OCI-LY7 (cell line): ENCODE measurements around the gene TECTA. TPM values are rescaled to one million over a fixed set of nuclear protein-coding genes. Genes with fewer than 3 reads are reported as not detected.
A peak's percentile ranks its signal among the peaks of the same experiment; 100 is the strongest.

ENCODE experiments used
- BruUV-seq: library from RNA; stranded (reverse); fragments of 400-500 nt; replicated peaks from 2 replicates; lab custom pipeline; 2021; lab: Mats Ljungman, UMichigan
- CTCF ChIA-PET: fragments of 300-600 bp; sonication (Branson Sonifier 250); formaldehyde crosslinking; loops from one replicate; lab custom pipeline; 2022; ENCODE audit warnings: antibody characterized with exemption; ENCODE audit not compliant: unreplicated experiment; lab: Charles Lee
- POLR2A ChIA-PET: fragments of 300-600 bp; sonication (Branson Sonifier 250); formaldehyde crosslinking; loops from one replicate; lab custom pipeline; 2022; ENCODE audit warnings: antibody characterized with exemption; lab: Charles Lee
- DNase-seq: peaks from one replicate; pipeline ENCODE4 v3.0.0-alpha.2; 2015; ENCODE audit warnings: low spot score
- H2AFZ ChIP-seq: fragments of 200-600 bp; sonication (generic), shearing (Covaris generic); 2 replicates; pipeline ENCODE4 v1.6.1; 2014; ENCODE audit warnings: mild to moderate bottlenecking, antibody characterized with exemption, low read length, moderate library complexity
- H3K27ac ChIP-seq: fragments of 200-600 bp; sonication (generic); 2 replicates; pipeline ENCODE4 v1.5.1; 2014; ENCODE audit warnings: mixed run types, low read depth, mild to moderate bottlenecking, moderate library complexity, low read length, inconsistent platforms; ENCODE audit not compliant: poor library complexity, severe bottlenecking
- H3K36me3 ChIP-seq: fragments of 200-600 bp; sonication (generic); 2 replicates; pipeline ENCODE4 v1.6.1; 2014; ENCODE audit warnings: mild to moderate bottlenecking, antibody characterized with exemption, low read length, moderate library complexity, mixed read lengths; ENCODE audit not compliant: insufficient read depth
- H3K4me1 ChIP-seq: fragments of 200-600 bp; sonication (generic); 2 replicates; pipeline ENCODE4 v1.5.1; 2014; ENCODE audit warnings: mild to moderate bottlenecking, low read length; ENCODE audit not compliant: insufficient read depth, poor library complexity, severe bottlenecking
- H3K4me2 ChIP-seq: fragments of 200-600 bp; sonication (generic); 2 replicates; pipeline ENCODE4 v1.6.1; 2014; ENCODE audit warnings: mild to moderate bottlenecking, low read length
- H3K4me3 ChIP-seq: fragments of 200-600 bp; sonication (generic); 2 replicates; pipeline ENCODE4 v1.5.1; 2014; ENCODE audit warnings: mild to moderate bottlenecking, low read depth, low read length; ENCODE audit not compliant: poor library complexity, severe bottlenecking
- H3K79me2 ChIP-seq: fragments of 200-600 bp; sonication (generic); 2 replicates; pipeline ENCODE4 v1.6.1; 2016; ENCODE audit warnings: low read depth, mild to moderate bottlenecking, low read length, moderate library complexity, mixed read lengths; ENCODE audit not compliant: insufficient read depth
- H3K9me2 ChIP-seq: fragments of 200-600 bp; sonication (generic); 2 replicates; pipeline ENCODE4 v1.6.1; 2016; ENCODE audit warnings: mild to moderate bottlenecking, low read length, mixed read lengths; ENCODE audit not compliant: insufficient read depth
- H3K9me3 ChIP-seq: fragments of 200-600 bp; sonication (generic); 2 replicates; pipeline ENCODE4 v1.6.1; 2014; ENCODE audit warnings: mild to moderate bottlenecking, mixed run types, low read length, mixed read lengths
- H4K20me1 ChIP-seq: fragments of 200-600 bp; sonication (generic); 2 replicates; pipeline ENCODE4 v1.6.1; 2014; ENCODE audit warnings: mild to moderate bottlenecking, antibody characterized with exemption, low read length, moderate library complexity, mixed read lengths; ENCODE audit not compliant: insufficient read depth
- EZH2phosphoT487 ChIP-seq: fragments of 200-600 bp; sonication (generic); IDR thresholded peaks from 2 replicates; pipeline ENCODE4 v1.6.1; 2018; ENCODE audit warnings: low read depth, borderline replicate concordance, mild to moderate bottlenecking, mixed run types, antibody characterized with exemption, low read length, moderate library complexity, mixed read lengths
- intact Hi-C: fragments of 100-400 bp; cut with micrococcal nuclease; formaldehyde crosslinking; loops from one replicate; pipeline ENCODE4 v1.10.0; 2022; ENCODE audit not compliant: unreplicated experiment
- total RNA-seq, 2 experiments: library from RNA; depleted of rRNA in 1 of 2; stranded (reverse); fragments of >200 nt in 1 of 2; shearing (Covaris generic) in 1 of 2; gene quantifications; 2 replicates each; pipeline ENCODE4 v1.2.3, GENCODE V29; 2014 to 2022
- TF ChIP-seq, protein P1 (sequence below): fragments of 200-600 bp; sonication (generic); conservative IDR thresholded peaks from 2 replicates; pipeline ENCODE4 v1.5.1; 2014; ENCODE audit warnings: mild to moderate bottlenecking, antibody characterized with exemption, low read length, moderate library complexity, mixed read lengths

TECTA gene
- total RNA-seq, 2 experiments from 2014 or later = 0.32 to 0.48 TPM

DNA sequence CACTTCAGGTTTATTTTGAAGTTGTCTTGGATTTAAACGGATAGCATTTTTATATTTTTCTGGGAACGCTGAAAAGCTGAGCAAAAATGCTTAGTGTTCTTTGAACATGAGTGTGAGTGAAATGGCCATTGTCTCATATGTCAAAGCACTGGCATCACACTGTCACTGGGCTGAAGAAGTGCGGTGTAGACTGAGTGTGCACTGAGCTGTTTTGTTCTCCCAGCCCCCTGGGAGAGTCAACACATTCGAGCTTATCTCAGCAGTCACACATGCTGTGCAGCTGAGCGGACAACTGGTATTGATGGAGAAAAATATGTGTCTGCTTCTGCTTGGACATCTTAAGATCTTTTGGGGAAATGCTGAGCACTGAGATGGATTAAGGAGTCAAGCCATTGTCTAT, 90.8 kb downstream of the TECTA start:
- no peak overlapping the region for H3K4me2 ChIP-seq
- BruUV-seq = no TSS peak
- intact Hi-C loops = loop anchor here (5.0 to 10.0 kb wide), 2 partner anchors 237 to 680 kb away; partner anchors contain the start of gene GRIK4
- H3K36me3 ChIP-seq = no peaks in the 10 kb centered on the region
- DNase-seq = no peak
- H4K20me1 ChIP-seq = no peaks in the 10 kb centered on the region
- ChIA-PET POLR2A (interaction anchor here (0.6 kb wide), 1 partner anchor 13 kb away, joined by 3 read pairs; no protein-coding TSS in a partner anchor), CTCF (no interaction called here)
- no peak overlapping the region for H3K27ac ChIP-seq
- H3K9me2 ChIP-seq = no peaks in the 10 kb centered on the region
- TF ChIP-seq EZH2phosphoT487 = no peak
- TF ChIP-seq, protein P1, sequence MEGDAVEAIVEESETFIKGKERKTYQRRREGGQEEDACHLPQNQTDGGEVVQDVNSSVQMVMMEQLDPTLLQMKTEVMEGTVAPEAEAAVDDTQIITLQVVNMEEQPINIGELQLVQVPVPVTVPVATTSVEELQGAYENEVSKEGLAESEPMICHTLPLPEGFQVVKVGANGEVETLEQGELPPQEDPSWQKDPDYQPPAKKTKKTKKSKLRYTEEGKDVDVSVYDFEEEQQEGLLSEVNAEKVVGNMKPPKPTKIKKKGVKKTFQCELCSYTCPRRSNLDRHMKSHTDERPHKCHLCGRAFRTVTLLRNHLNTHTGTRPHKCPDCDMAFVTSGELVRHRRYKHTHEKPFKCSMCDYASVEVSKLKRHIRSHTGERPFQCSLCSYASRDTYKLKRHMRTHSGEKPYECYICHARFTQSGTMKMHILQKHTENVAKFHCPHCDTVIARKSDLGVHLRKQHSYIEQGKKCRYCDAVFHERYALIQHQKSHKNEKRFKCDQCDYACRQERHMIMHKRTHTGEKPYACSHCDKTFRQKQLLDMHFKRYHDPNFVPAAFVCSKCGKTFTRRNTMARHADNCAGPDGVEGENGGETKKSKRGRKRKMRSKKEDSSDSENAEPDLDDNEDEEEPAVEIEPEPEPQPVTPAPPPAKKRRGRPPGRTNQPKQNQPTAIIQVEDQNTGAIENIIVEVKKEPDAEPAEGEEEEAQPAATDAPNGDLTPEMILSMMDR = no peak
- H3K9me3 ChIP-seq = no peaks in the 10 kb centered on the region
- no peak overlapping the region for H3K4me3 ChIP-seq
- no peak overlapping the region for H2AFZ ChIP-seq
- peaks cover 5% of the 10 kb centered on the region for H3K4me1 ChIP-seq
- no peaks in the 10 kb centered on the region for H3K79me2 ChIP-seq

DNA sequence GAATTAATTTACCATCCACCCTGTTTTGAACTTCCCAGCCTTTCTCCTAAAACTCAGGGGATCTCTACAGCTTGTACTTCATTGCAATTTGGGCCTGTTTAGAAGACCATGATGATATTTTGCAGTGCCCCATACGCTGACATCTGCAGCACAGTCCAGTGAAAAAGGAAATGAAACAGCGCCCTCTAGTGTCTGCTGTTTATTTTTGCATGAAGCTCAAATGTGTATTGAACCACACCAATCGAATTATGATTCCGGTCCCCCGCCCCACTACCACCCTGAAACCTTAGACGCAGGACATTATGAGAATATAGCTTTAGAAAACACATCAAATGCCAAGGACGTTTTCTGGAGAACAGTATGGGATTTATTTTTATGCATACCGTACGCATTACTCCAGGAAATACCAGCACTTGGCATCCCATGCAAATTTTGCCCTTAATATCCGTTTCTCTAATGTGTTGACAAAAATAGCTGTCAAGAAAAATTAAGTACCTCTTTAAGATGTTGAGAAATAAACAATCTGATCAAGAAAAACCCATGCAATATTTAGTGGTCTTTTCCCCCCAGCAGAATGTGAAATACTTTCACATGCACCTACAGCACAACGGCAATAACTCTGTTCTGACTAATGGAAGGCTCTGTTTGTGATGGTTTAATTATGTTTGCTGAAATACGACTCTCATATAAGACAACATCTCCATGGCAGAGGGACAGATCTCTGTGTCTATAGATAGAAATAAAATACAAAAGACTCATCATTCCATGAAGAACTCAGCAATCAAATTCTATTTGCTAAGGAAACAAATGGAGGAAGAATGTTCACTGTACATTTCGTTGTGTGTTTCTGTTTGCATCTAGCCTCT, 93.9 kb downstream of the TECTA start:
- peaks cover 5% of the 10 kb centered on the region for H3K4me1 ChIP-seq
- H4K20me1 ChIP-seq = no peaks in the 10 kb centered on the region
- ChIA-PET POLR2A (interaction anchor here (0.6 kb wide), 1 partner anchor 17 kb away, joined by 3 read pairs; no protein-coding TSS in a partner anchor), CTCF (interaction anchor here (0.6 kb wide), 1 partner anchor 280 kb away, joined by 3 read pairs; no protein-coding TSS in a partner anchor)
- TF ChIP-seq, protein P1 = peak; percentile 98
- TF ChIP-seq EZH2phosphoT487 = no peak
- H3K27ac ChIP-seq = no peak overlapping the region
- no peaks in the 10 kb centered on the region for H3K9me2 ChIP-seq
- DNase-seq = peak; percentile 74
- H3K4me3 ChIP-seq = no peak overlapping the region
- H3K36me3 ChIP-seq = no peaks in the 10 kb centered on the region
- no peak overlapping the region; the same call in 1 of the 2 replicates for H2AFZ ChIP-seq
- no peaks in the 10 kb centered on the region for H3K79me2 ChIP-seq
- H3K9me3 ChIP-seq = no peaks in the 10 kb centered on the region
- no TSS peak for BruUV-seq
- intact Hi-C loops = loop anchor here (5.0 to 10.0 kb wide), 2 partner anchors 240 to 683 kb away; partner anchors contain the start of gene GRIK4
- H3K4me2 ChIP-seq = peak overlapping the region; percentile 27
